ENCODE results near the gene RANBP3. TPM values are rescaled to one million over a fixed set of nuclear protein-coding genes. Genes with fewer than 3 reads are reported as not detected.

Gene RANBP3
- total RNA-seq, 1 experiment from 2014 or later: 62.4 TPM

GRCh38 chr19:5996623-5997320 is 18.8 kb upstream of the RANBP3 start:
- TF ChIP-seq SIN3A (IDR thresholded peaks at IDR 0.05; ENCODE audit: low read depth): no peak
- no peak for TF ChIP-seq POLR2A (IDR thresholded peaks at IDR 0.05; ENCODE audit: borderline replicate concordance, extremely low read depth, insufficient read depth, insufficient read length)
- TF ChIP-seq CBX3 (IDR thresholded peaks at IDR 0.05; ENCODE audit: low read depth): no peak
- no peak for TF ChIP-seq FOSL1 (IDR thresholded peaks at IDR 0.05; ENCODE audit: low read depth)
- TF ChIP-seq RAD21 (IDR thresholded peaks at IDR 0.05; ENCODE audit: low read depth): no peak
- TF ChIP-seq SRF (IDR thresholded peaks at IDR 0.05; ENCODE audit: low read depth): no peak
- TF ChIP-seq, protein P1, sequence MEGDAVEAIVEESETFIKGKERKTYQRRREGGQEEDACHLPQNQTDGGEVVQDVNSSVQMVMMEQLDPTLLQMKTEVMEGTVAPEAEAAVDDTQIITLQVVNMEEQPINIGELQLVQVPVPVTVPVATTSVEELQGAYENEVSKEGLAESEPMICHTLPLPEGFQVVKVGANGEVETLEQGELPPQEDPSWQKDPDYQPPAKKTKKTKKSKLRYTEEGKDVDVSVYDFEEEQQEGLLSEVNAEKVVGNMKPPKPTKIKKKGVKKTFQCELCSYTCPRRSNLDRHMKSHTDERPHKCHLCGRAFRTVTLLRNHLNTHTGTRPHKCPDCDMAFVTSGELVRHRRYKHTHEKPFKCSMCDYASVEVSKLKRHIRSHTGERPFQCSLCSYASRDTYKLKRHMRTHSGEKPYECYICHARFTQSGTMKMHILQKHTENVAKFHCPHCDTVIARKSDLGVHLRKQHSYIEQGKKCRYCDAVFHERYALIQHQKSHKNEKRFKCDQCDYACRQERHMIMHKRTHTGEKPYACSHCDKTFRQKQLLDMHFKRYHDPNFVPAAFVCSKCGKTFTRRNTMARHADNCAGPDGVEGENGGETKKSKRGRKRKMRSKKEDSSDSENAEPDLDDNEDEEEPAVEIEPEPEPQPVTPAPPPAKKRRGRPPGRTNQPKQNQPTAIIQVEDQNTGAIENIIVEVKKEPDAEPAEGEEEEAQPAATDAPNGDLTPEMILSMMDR (IDR thresholded peaks at IDR 0.05 in 2 of 3, conservative IDR thresholded peaks at IDR 0.05 in 1 of 3; ENCODE audit: borderline replicate concordance in 1 of 3, insufficient read depth in 1 of 3, low read depth in 2 of 3, low read length in 2 of 3): no peak
- TF ChIP-seq EZH2 (IDR thresholded peaks at IDR 0.05): no peak
- no peak for TF ChIP-seq ATF3 (IDR thresholded peaks at IDR 0.05)
- no peak overlapping the region for H3K4me3 ChIP-seq (replicated peaks in 1 of 2; ENCODE audit: low read depth in 1 of 2, low read length in 2 of 2)
- no peak overlapping the region for H3K9ac ChIP-seq (ENCODE audit: low read length)
- no peaks in the 10 kb centered on the region for H3K36me3 ChIP-seq (ENCODE audit: control insufficient read depth in 1 of 2, insufficient read depth in 2 of 2, low read length in 2 of 2)
- no peaks in the 10 kb centered on the region for H3K27me3 ChIP-seq (ENCODE audit: insufficient read depth, low read length)
- no peak overlapping the region for H2AFZ ChIP-seq (ENCODE audit: low read depth, low read length, poor library complexity, severe bottlenecking)
- intact Hi-C loops (cut with micrococcal nuclease): no loop called here
- BruUV-seq (replicated peaks): no TSS peak
- no peak for DNase-seq (ENCODE audit: low read depth, low spot score)
- H3K9me2 ChIP-seq (ENCODE audit: insufficient read depth): no peaks in the 10 kb centered on the region
- ChIA-PET CTCF (interaction anchor here (1.2 kb wide), 1 partner anchor 26 kb away, joined by 3 read pairs; no protein-coding TSS in a partner anchor), RAD21 (ENCODE audit: low non-redundant PET in 1 of 2, low total read pairs in 2 of 2, uncharacterized antibody in 2 of 2, unreplicated experiment in 2 of 2) (no interaction called here), POLR2A (no interaction called here)
- H3K9me3 ChIP-seq (ENCODE audit: control insufficient read depth in 1 of 2, insufficient read depth in 1 of 2, low read depth in 1 of 2, low read length in 2 of 2): no peaks in the 10 kb centered on the region
- H3K4me1 ChIP-seq (ENCODE audit: control insufficient read depth in 1 of 2, insufficient read depth in 2 of 2, low read length in 2 of 2): no peaks in the 10 kb centered on the region
- H3K27ac ChIP-seq (ENCODE audit: low read depth, low read length): no peak overlapping the region
- no peaks in the 10 kb centered on the region for H3K79me2 ChIP-seq (ENCODE audit: insufficient read depth, low read length)
- ATAC-seq: no peak
- H3K4me2 ChIP-seq (ENCODE audit: low read length): no peak overlapping the region
- no peaks in the 10 kb centered on the region for H4K20me1 ChIP-seq (ENCODE audit: insufficient read depth)

Data from HCT116 (cell line).